ENCODE data around the gene CHID1. TPM values are rescaled to one million over a fixed set of nuclear protein-coding genes. Genes with fewer than 3 reads are reported as not detected.

The CHID1 gene
- total RNA-seq, 2 donors from 2014 or later: 46.4 to 113 TPM

DNA sequence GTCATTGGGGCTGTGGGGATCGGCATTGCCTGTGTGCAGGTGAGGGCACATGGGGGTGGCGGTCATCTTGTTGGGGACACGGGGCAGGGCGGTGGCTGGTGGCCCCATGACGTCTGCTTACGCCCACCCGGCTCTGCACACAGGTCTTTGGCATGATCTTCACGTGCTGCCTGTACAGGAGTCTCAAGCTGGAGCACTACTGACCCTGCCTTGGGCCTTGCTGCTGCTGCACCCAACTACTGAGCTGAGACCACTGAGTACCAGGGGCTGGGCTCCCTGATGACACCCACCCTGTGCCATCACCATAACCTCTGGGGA, 72.7 kb downstream of the CHID1 start:
- DNase-seq: no peak
- intact Hi-C loops (cut with DNase I): no loop called here
- Histone ChIP-seq H3K9me3 (no peaks in the 10 kb centered on the region), H3K4me1 (peaks cover 30% of the 10 kb centered on the region), H3K27me3 (no peaks in the 10 kb centered on the region), H3K27ac (no peak overlapping the region), H3K4me3 (no peak overlapping the region), H3K9ac (ENCODE audit: low read depth in 2 of 2, low read length in 2 of 2) (no peak overlapping the region), H3K36me3 (peaks cover 21% of the 10 kb centered on the region)
- TF ChIP-seq, protein P1, sequence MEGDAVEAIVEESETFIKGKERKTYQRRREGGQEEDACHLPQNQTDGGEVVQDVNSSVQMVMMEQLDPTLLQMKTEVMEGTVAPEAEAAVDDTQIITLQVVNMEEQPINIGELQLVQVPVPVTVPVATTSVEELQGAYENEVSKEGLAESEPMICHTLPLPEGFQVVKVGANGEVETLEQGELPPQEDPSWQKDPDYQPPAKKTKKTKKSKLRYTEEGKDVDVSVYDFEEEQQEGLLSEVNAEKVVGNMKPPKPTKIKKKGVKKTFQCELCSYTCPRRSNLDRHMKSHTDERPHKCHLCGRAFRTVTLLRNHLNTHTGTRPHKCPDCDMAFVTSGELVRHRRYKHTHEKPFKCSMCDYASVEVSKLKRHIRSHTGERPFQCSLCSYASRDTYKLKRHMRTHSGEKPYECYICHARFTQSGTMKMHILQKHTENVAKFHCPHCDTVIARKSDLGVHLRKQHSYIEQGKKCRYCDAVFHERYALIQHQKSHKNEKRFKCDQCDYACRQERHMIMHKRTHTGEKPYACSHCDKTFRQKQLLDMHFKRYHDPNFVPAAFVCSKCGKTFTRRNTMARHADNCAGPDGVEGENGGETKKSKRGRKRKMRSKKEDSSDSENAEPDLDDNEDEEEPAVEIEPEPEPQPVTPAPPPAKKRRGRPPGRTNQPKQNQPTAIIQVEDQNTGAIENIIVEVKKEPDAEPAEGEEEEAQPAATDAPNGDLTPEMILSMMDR (IDR thresholded peaks at IDR 0.05): no peak

DNA sequence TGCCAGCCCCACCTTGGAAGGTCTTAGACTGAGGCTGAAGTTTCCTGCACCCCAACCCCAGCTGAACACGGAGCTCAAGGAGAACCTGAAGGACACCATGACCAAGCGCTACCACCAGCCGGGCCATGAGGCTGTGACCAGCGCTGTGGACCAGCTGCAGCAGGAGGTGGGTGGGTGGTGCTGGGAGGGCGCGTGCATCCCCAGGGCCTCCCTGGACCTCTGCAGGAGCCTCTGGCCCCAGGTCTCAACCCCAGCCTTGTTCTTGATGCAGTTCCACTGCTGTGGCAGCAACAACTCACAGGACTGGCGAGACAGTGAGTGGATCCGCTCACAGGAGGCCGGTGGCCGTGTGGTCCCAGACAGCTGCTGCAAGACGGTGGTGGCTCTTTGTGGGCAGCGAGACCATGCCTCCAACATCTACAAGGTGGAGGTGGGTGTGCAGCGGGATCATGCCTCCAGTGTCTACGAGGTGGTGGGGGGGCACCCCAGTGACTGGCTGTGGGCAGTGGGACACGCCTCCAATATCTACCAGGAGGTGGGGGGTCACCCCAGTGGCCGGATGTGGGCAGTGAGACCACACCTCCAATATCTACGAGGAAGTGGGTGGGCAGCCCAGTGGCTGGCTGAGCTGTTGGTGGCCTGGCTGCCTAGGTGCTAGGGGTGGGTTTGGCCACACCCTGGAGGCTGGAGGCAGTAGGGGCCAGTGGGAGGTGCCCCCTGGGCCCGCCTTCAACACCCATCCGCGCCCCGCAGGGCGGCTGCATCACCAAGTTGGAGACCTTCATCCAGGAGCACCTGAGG, 73.2 kb downstream of the CHID1 start:
- intact Hi-C loops (cut with DNase I): no loop called here
- Histone ChIP-seq H3K36me3 (peaks cover 21% of the 10 kb centered on the region), H3K27me3 (no peaks in the 10 kb centered on the region), H3K4me1 (peaks cover 31% of the 10 kb centered on the region), H3K9me3 (no peaks in the 10 kb centered on the region), H3K9ac (ENCODE audit: low read depth in 2 of 2, low read length in 2 of 2) (peak overlapping the region in 1 of 2 donors; percentile 19), H3K27ac (no peak overlapping the region), H3K4me3 (no peak overlapping the region)
- TF ChIP-seq, protein P1 (IDR thresholded peaks at IDR 0.05): no peak
- DNase-seq: no peak

DNA sequence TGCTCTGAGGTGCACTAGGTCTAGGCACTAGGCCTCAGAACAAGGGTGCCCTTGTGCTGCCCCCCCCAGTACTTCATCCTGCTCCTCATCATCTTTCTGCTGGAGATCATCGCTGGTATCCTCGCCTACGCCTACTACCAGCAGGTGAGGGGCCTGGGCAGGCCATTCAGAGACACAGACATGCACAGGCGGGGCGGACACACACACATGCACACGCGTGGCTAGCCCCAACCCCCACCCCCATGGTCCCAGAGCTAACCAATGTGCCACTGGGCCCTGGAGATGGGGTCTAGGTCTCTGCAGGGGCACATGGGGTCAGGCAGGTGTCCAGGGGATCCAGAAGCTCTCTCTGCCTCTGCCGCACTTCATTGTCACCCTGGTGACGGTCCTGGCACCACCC, 73.9 kb downstream of the CHID1 start:
- H3K27ac ChIP-seq: no peak overlapping the region
- peaks cover 21% of the 10 kb centered on the region for H3K36me3 ChIP-seq
- intact Hi-C loops (cut with DNase I): no loop called here
- peak overlapping the region in 1 of 2 donors; percentile 19 for H3K9ac ChIP-seq (ENCODE audit: low read depth in 2 of 2, low read length in 2 of 2)
- peaks cover 35% of the 10 kb centered on the region for H3K4me1 ChIP-seq
- no peaks in the 10 kb centered on the region for H3K9me3 ChIP-seq
- no peak overlapping the region for H3K4me3 ChIP-seq
- no peaks in the 10 kb centered on the region for H3K27me3 ChIP-seq
- no peak for DNase-seq
- TF ChIP-seq, protein P1 (IDR thresholded peaks at IDR 0.05): no peak

DNA sequence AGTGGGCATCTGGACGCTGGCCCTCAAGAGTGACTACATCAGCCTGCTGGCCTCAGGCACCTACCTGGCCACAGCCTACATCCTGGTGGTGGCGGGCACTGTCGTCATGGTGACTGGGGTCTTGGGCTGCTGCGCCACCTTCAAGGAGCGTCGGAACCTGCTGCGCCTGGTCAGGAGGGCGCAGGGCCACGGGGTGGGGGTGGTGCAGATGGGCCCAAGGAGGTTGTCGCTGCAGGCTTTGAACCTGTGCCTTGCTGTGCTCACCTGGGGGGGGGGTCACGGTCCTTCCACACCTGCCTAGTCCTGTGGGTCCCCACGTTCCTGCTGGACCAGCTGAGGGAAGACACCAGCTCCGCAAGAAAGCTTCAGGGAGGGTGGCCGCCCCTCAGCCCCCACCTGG, 74.3 kb downstream of the CHID1 start:
- no peaks in the 10 kb centered on the region for H3K9me3 ChIP-seq
- H3K36me3 ChIP-seq: peaks cover 21% of the 10 kb centered on the region
- no peak overlapping the region for H3K4me3 ChIP-seq
- peaks cover 3% of the 10 kb centered on the region for H3K27me3 ChIP-seq
- DNase-seq: no peak
- no peak overlapping the region for H3K9ac ChIP-seq (ENCODE audit: low read depth in 2 of 2, low read length in 2 of 2)
- TF ChIP-seq, protein P1 (IDR thresholded peaks at IDR 0.05): no peak
- no peak overlapping the region for H3K27ac ChIP-seq
- H3K4me1 ChIP-seq: peaks cover 34% of the 10 kb centered on the region
- intact Hi-C loops (cut with DNase I): no loop called here

DNA sequence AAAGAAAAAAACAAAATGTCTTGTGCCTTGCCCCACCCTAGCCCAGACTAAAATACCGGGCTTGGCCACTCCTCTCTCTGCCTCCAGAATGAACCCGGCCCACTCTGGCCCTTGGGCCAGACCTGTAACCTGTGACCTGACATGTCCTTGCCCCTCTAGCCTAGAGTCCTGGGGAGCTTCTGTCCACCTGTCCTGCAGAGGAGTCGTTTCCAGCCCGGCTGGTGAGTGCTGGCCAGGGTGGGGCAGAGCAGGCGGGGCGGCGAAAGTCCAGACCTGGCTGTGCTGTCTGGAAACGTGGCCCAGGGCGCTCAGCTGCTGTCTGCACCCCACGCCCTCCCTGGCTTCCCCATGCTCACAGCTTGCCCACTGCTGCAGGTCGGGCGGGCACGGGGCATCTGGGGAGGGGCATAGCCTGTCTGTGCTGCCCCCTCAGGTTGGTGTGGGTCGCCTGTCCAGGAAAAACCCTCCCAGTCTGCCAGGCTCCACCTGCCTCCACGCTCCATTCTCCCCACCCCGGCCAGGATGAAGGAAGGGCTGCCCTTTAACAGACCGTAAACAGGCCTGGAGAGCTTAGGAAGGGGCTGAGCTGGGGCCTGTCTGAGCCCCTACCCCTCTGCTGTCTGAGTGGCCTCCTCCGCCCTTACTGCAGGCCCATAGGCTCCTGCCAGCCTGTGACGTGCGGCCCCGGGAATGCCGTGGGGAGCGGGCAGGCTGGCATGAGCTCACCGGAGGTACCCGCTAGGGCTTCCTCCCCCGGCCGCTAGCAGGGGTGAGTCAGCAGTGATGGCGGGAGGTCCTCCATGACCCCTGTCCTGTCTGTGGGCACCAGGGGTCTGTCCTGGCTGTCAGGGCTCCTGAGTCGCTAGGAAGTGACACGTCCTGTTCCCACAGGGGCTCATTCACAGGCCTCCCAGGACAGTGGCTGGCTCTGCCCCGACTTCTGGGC, 76.0 kb downstream of the CHID1 start:
- H3K36me3 ChIP-seq: peaks cover 17% of the 10 kb centered on the region
- peaks cover 13% of the 10 kb centered on the region for H3K27me3 ChIP-seq
- H3K4me3 ChIP-seq: peak overlapping the region; percentile 77
- H3K9ac ChIP-seq (ENCODE audit: low read depth in 2 of 2, low read length in 2 of 2): peak overlapping the region; percentile 40 to 93
- H3K4me1 ChIP-seq: peaks cover 28% of the 10 kb centered on the region
- peak overlapping the region; percentile 89 for H3K27ac ChIP-seq
- TF ChIP-seq, protein P1 (IDR thresholded peaks at IDR 0.05): no peak
- intact Hi-C loops (cut with DNase I): no loop called here
- H3K9me3 ChIP-seq: no peaks in the 10 kb centered on the region
- peak; percentile 85 for DNase-seq

All from colonic mucosa (tissue), 4 donors.